ENCODE data around the gene DLG2. TPM values are rescaled to one million over a fixed set of nuclear protein-coding genes. Genes with fewer than 3 reads are reported as not detected.

Gene DLG2
- total RNA-seq, 1 donor from 2014 or later: 0.43 TPM

- Histone ChIP-seq H3K36me3 (no peaks in the 10 kb centered on the region), H3K27me3 (no peaks in the 10 kb centered on the region), H3K4me3 (no peak overlapping the region), H3K4me1 (no peaks in the 10 kb centered on the region), H3K27ac (no peak overlapping the region), H3K9me3 (no peaks in the 10 kb centered on the region)
- no peak for DNase-seq (ENCODE audit: low spot score in 2 of 2)
- TF ChIP-seq CTCF (IDR thresholded peaks at IDR 0.05): no peak
- intact Hi-C loops (cut with DNase I): no loop called here
Observed at GRCh38 chr11:84642500-84642899, 984.6 kb downstream of the DLG2 start.

- Histone ChIP-seq H3K4me1 (no peaks in the 10 kb centered on the region), H3K27ac (no peak overlapping the region), H3K9me3 (no peaks in the 10 kb centered on the region), H3K27me3 (no peaks in the 10 kb centered on the region), H3K36me3 (no peaks in the 10 kb centered on the region), H3K4me3 (no peak overlapping the region)
- intact Hi-C loops (cut with DNase I): no loop called here
- no peak for TF ChIP-seq CTCF (IDR thresholded peaks at IDR 0.05)
- no peak for DNase-seq (ENCODE audit: low spot score in 2 of 2)
Observed at GRCh38 chr11:84634309-84634708, 992.8 kb downstream of the DLG2 start.

- DNase-seq (ENCODE audit: low spot score in 2 of 2): no peak
- H3K27ac ChIP-seq: no peak overlapping the region
- intact Hi-C loops (cut with DNase I): no loop called here
- H3K27me3 ChIP-seq: no peaks in the 10 kb centered on the region
- H3K4me1 ChIP-seq: no peaks in the 10 kb centered on the region
- no peaks in the 10 kb centered on the region for H3K36me3 ChIP-seq
- H3K4me3 ChIP-seq: no peak overlapping the region
- no peaks in the 10 kb centered on the region for H3K9me3 ChIP-seq
- TF ChIP-seq CTCF (IDR thresholded peaks at IDR 0.05): no peak
Observed at GRCh38 chr11:84628871-84629620, 998.1 kb downstream of the DLG2 start.

GRCh38 chr11:84626256-84626655 is 1000.9 kb downstream of the DLG2 start:
- H3K4me3 ChIP-seq: no peak overlapping the region
- TF ChIP-seq CTCF (IDR thresholded peaks at IDR 0.05): no peak
- H3K4me1 ChIP-seq: no peaks in the 10 kb centered on the region
- H3K36me3 ChIP-seq: no peaks in the 10 kb centered on the region
- intact Hi-C loops (cut with DNase I): no loop called here
- no peak overlapping the region for H3K27ac ChIP-seq
- no peaks in the 10 kb centered on the region for H3K27me3 ChIP-seq
- DNase-seq (ENCODE audit: low spot score in 2 of 2): no peak
- H3K9me3 ChIP-seq: no peaks in the 10 kb centered on the region

GRCh38 chr11:84612645-84613044 is 1014.5 kb downstream of the DLG2 start:
- no peak overlapping the region for H3K27ac ChIP-seq
- no peaks in the 10 kb centered on the region for H3K36me3 ChIP-seq
- TF ChIP-seq CTCF (IDR thresholded peaks at IDR 0.05): no peak
- H3K27me3 ChIP-seq: no peaks in the 10 kb centered on the region
- no peaks in the 10 kb centered on the region for H3K9me3 ChIP-seq
- no peak overlapping the region for H3K4me3 ChIP-seq
- H3K4me1 ChIP-seq: no peaks in the 10 kb centered on the region
- no peak for DNase-seq (ENCODE audit: low spot score in 2 of 2)
- intact Hi-C loops (cut with DNase I): no loop called here

- no peak for TF ChIP-seq CTCF (IDR thresholded peaks at IDR 0.05)
- no peaks in the 10 kb centered on the region for H3K27me3 ChIP-seq
- H3K4me3 ChIP-seq: no peak overlapping the region
- no peaks in the 10 kb centered on the region for H3K9me3 ChIP-seq
- H3K36me3 ChIP-seq: no peaks in the 10 kb centered on the region
- H3K27ac ChIP-seq: no peak overlapping the region
- H3K4me1 ChIP-seq: no peaks in the 10 kb centered on the region
- intact Hi-C loops (cut with DNase I): no loop called here
- no peak for DNase-seq (ENCODE audit: low spot score in 2 of 2)
Observed at GRCh38 chr11:84608837-84609196, 1018.3 kb downstream of the DLG2 start.
